HCT116 (cell line): ENCODE data around the gene CARD14. TPM values are rescaled to one million over a fixed set of nuclear protein-coding genes. Genes with fewer than 3 reads are reported as not detected.

Source experiments
- ATAC-seq: fragments of 200-7000 bp; cut with Tn5 transposase; 2 replicates; pipeline ENCODE4 v1.9.1; 2020; ENCODE audit warnings: mild to moderate bottlenecking, moderate library complexity
- BruUV-seq: library from RNA; stranded (reverse); fragments of 400-500 nt; replicated peaks from 2 replicates; lab custom pipeline; 2021; lab: Mats Ljungman, UMichigan
- CTCF ChIA-PET: fragments of 300-600 bp; sonication (Branson Sonifier 250); formaldehyde crosslinking; loops from one replicate; lab custom pipeline; 2021; ENCODE audit warnings: antibody characterized with exemption; lab: Charles Lee
- POLR2A ChIA-PET: fragments of 300-600, 350-600 bp; sonication (Branson Sonifier 250); formaldehyde crosslinking; loops from one replicate; lab custom pipeline; 2021; ENCODE audit warnings: antibody characterized with exemption; lab: Charles Lee
- RAD21 ChIA-PET, 2 experiments: fragments of 300-600 bp; sonication (Branson Sonifier 250); formaldehyde crosslinking; loops; one replicate each; lab custom pipeline; 2023; ENCODE audit warnings: low total read pairs in 2 of 2; ENCODE audit not compliant: uncharacterized antibody in 2 of 2, unreplicated experiment in 2 of 2, low non-redundant PET in 1 of 2; lab: Charles Lee
- DNase-seq: peaks from one replicate; pipeline ENCODE4 v3.0.0-alpha.2; 2010; ENCODE audit warnings: low read depth, low spot score
- H2AFZ ChIP-seq: fragments of 200-600 bp; shearing (Covaris generic), sonication (generic); 2 replicates; pipeline ENCODE4 v1.6.1; 2017; ENCODE audit warnings: low read depth, mixed run types, mixed read lengths, antibody characterized with exemption, low read length; ENCODE audit not compliant: poor library complexity, severe bottlenecking
- H3K27ac ChIP-seq: 2 replicates; pipeline ENCODE4 v1.5.1; 2012; ENCODE audit warnings: low read depth, low read length
- H3K27me3 ChIP-seq: fragments of 200-600 bp; sonication (generic); 2 replicates; pipeline ENCODE4 v1.6.1; 2016; ENCODE audit warnings: mixed run types, low read length, mixed read lengths; ENCODE audit not compliant: insufficient read depth
- H3K36me3 ChIP-seq, 2 experiments: fragments of 200-500 bp in 1 of 2; fragments of 200-600 bp in 1 of 2; sonication (Bioruptor generic) in 1 of 2; sonication (generic) in 1 of 2; 2 replicates each; pipeline versions ENCODE4 v1.5.1 to v1.6.1; 2014 to 2016; ENCODE audit warnings: low read length in 2 of 2, inconsistent platforms in 1 of 2, mixed read lengths in 1 of 2, mixed run types in 1 of 2; ENCODE audit not compliant: insufficient read depth in 2 of 2, control insufficient read depth in 1 of 2
- H3K4me1 ChIP-seq, 2 experiments: fragments of 200-600 bp in 1 of 2; sonication (generic) in 1 of 2; 2 replicates each; pipeline versions ENCODE4 v1.5.1 to v1.6.1; 2012 to 2017; ENCODE audit warnings: low read length in 2 of 2, inconsistent platforms in 1 of 2, mild to moderate bottlenecking in 1 of 2, mixed read lengths in 1 of 2, mixed run types in 1 of 2, moderate library complexity in 1 of 2; ENCODE audit not compliant: insufficient read depth in 2 of 2, control insufficient read depth in 1 of 2
- H3K4me2 ChIP-seq: fragments of 200-600 bp; sonication (generic); 2 replicates; pipeline ENCODE4 v1.6.1; 2017; ENCODE audit warnings: mixed run types, low read length, mixed read lengths
- H3K4me3 ChIP-seq, 2 experiments: fragments of 200-600 bp in 1 of 2; sonication (generic) in 1 of 2; replicated peaks in 1 of 2; 2 replicates each; pipeline ENCODE4 v1.5.1; 2011 to 2016; ENCODE audit warnings: low read length in 2 of 2, control low read depth in 1 of 2, low read depth in 1 of 2, mild to moderate bottlenecking in 1 of 2, mixed read lengths in 1 of 2, mixed run types in 1 of 2
- H3K79me2 ChIP-seq: fragments of 200-600 bp; sonication (generic); 2 replicates; pipeline ENCODE4 v1.6.1; 2017; ENCODE audit warnings: mild to moderate bottlenecking, mixed run types, low read length, moderate library complexity, mixed read lengths; ENCODE audit not compliant: insufficient read depth
- H3K9ac ChIP-seq: fragments of 200-600 bp; sonication (generic); 2 replicates; pipeline ENCODE4 v1.6.1; 2016; ENCODE audit warnings: low read length, mixed read lengths
- H3K9me2 ChIP-seq: fragments of 200-600 bp; sonication (generic), shearing (Covaris generic); 2 replicates; pipeline ENCODE4 v1.6.1; 2017; ENCODE audit warnings: mixed run types, mild to moderate bottlenecking, moderate library complexity; ENCODE audit not compliant: insufficient read depth
- H3K9me3 ChIP-seq, 2 experiments: fragments of 200-500 bp in 1 of 2; fragments of 200-600 bp in 1 of 2; sonication (Bioruptor generic) in 1 of 2; sonication (generic) in 1 of 2; 2 replicates each; pipeline ENCODE4 v1.6.1; 2014 to 2017; ENCODE audit warnings: low read length in 2 of 2, mixed read lengths in 2 of 2, inconsistent platforms in 1 of 2, low read depth in 1 of 2, mild to moderate bottlenecking in 1 of 2, mixed run types in 1 of 2, moderate library complexity in 1 of 2; ENCODE audit not compliant: control insufficient read depth in 1 of 2, insufficient read depth in 1 of 2
- H4K20me1 ChIP-seq: fragments of 200-600 bp; sonication (generic), shearing (Covaris generic); 2 replicates; pipeline ENCODE4 v1.6.1; 2017; ENCODE audit warnings: mixed run types, mild to moderate bottlenecking, moderate library complexity; ENCODE audit not compliant: insufficient read depth
- CEBPB ChIP-seq: IDR thresholded peaks from 2 replicates; pipeline ENCODE4 v1.6.1; 2012; ENCODE audit warnings: low read depth
- CTCF ChIP-seq, 3 experiments: fragments of 200-600 bp in 1 of 3; sonication (generic) in 1 of 3; IDR thresholded peaks in 2 of 3; conservative IDR thresholded peaks in 1 of 3; 2 replicates each; pipeline ENCODE4 v1.5.1; 2012 to 2017; ENCODE audit warnings: low read depth in 2 of 3, low read length in 2 of 3, antibody characterized with exemption in 1 of 3, borderline replicate concordance in 1 of 3, control low read depth in 1 of 3, mild to moderate bottlenecking in 1 of 3, mixed read lengths in 1 of 3, mixed run types in 1 of 3, moderate library complexity in 1 of 3; ENCODE audit not compliant: insufficient read depth in 1 of 3
- EGR1 ChIP-seq: IDR thresholded peaks from 2 replicates; pipeline ENCODE4 v1.6.1; 2012; ENCODE audit warnings: low read depth
- POLR2AphosphoS5 ChIP-seq: IDR thresholded peaks from 2 replicates; pipeline ENCODE4 v1.6.1; 2011; ENCODE audit warnings: mild to moderate bottlenecking, low read depth, low read length, moderate library complexity
- RAD21 ChIP-seq: IDR thresholded peaks from 2 replicates; pipeline ENCODE4 v1.6.1; 2012; ENCODE audit warnings: low read depth, mild to moderate bottlenecking
- TCF7L2 ChIP-seq: IDR thresholded peaks from 2 replicates; pipeline ENCODE4 v1.7.0; 2011; ENCODE audit warnings: borderline replicate concordance, inconsistent platforms; ENCODE audit not compliant: insufficient read depth, insufficient read length; ENCODE audit errors: extremely low read depth
- YY1 ChIP-seq: IDR thresholded peaks from 2 replicates; pipeline ENCODE4 v1.6.1; 2011; ENCODE audit warnings: low read length, low read depth, moderate library complexity, mild to moderate bottlenecking; ENCODE audit not compliant: insufficient replicate concordance; ENCODE audit errors: extremely low read depth
- ZBTB33 ChIP-seq: IDR thresholded peaks from 2 replicates; pipeline ENCODE4 v1.6.1; 2011; ENCODE audit warnings: mild to moderate bottlenecking, low read length, moderate library complexity; ENCODE audit not compliant: insufficient replicate concordance; ENCODE audit errors: extremely low read depth
- intact Hi-C: fragments of 100-400 bp; cut with micrococcal nuclease; formaldehyde crosslinking; loops from 2 replicates; pipeline ENCODE4 v1.10.0; 2022
- total RNA-seq: library from RNA; stranded (reverse); gene quantifications from one replicate; pipeline ENCODE4 v1.2.1, GENCODE V29; 2021; ENCODE audit not compliant: unreplicated experiment
- TF ChIP-seq, protein P1 (sequence below): IDR thresholded peaks from 2 replicates; pipeline ENCODE4 v1.6.1; 2012

Gene CARD14
- total RNA-seq, 1 experiment from 2014 or later = 0.25 TPM

DNA sequence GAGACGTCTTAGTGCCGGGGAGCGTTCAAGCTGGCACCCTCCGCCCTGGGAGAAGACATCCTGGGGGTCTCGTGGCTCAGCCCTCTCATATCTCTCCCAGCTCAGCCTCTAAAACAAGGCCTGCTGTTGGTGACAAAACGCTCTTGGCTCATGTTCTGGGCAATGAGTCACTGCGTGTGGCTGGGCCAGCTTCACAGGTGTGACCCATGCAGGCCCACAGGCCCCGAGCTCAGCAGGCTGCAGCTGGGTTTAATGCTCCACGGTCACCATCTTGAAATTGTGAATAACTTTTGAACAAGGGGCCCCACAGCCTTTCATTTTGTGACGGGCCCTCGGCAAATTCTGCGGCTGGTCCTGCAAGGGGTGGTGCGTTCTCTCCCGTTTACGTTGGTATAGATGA lies 46.0 kb upstream of the CARD14 start (continued):
- no peak for TF ChIP-seq TCF7L2
- TF ChIP-seq POLR2AphosphoS5 = no peak
- no peak for TF ChIP-seq CEBPB
- TF ChIP-seq, all 23 proteins: peak for 0

DNA sequence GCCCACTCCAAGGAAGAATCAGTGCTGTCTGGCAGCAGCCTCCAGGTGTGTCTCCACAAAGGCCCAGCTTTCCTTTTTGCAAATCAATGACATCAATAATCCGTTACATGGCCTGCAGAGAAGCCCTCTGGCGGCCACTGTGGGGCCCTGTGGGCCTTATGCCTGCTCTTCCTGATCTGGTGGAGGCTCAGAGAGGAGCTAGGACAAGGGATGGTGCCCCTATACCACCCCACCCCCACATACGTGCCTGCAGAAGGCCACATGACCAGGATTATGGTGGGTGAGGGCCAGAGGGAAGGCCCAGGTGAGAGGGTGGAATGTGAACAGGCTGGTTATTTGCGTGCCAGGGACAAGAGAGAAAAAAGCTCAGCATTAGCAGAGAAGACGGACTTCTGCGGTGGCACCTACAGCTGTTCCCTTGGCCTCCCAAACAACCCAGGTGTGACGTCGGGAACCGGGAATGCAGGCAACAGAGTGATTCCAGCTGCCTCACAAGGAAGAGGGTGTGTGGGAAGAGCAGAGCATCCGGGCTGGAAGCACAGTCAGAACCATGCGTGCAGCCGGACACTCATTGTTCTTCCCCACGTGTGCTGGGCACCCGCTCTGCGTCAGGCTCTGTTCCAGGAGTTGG lies 45.4 kb upstream of the CARD14 start:
- peak; percentile 92 for ATAC-seq
- no peak overlapping the region for H3K9ac ChIP-seq
- BruUV-seq = no TSS peak
- H3K9me3 ChIP-seq = no peaks in the 10 kb centered on the region
- no peak overlapping the region for H3K4me3 ChIP-seq
- ChIA-PET CTCF (interaction anchor here (0.6 to 2.7 kb wide), 18 partner anchors 9 to 451 kb away, joined by 3 to 25 read pairs (median 4); partner anchors contain the start of genes CBX8 and GAA), POLR2A (interaction anchor here (0.8 to 1.3 kb wide), 4 partner anchors 9 to 22 kb away, joined by 3 to 5 read pairs (median 4); no protein-coding TSS in a partner anchor)
- TF ChIP-seq RAD21 (peak; percentile 50), TCF7L2 (no peak), ZBTB33 (no peak), YY1 (no peak), CEBPB (no peak), EGR1 (no peak), CTCF (IDR thresholded peaks at IDR 0.05 in 2 of 3, conservative IDR thresholded peaks at IDR 0.05 in 1 of 3; ENCODE audit: borderline replicate concordance in 1 of 3, insufficient read depth in 1 of 3, low read depth in 2 of 3, low read length in 2 of 3) (peak; percentile 57 to 75 (median 69); a peak in 5 of 6 replicates)
- TF ChIP-seq, protein P1, sequence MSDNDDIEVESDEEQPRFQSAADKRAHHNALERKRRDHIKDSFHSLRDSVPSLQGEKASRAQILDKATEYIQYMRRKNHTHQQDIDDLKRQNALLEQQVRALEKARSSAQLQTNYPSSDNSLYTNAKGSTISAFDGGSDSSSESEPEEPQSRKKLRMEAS = no peak
- TF ChIP-seq, all 23 proteins: peak for 2
- Histone ChIP-seq H3K9me2 (no peaks in the 10 kb centered on the region), H3K27me3 (0 out of 2 replicates have a peak, but pooled peaks cover 6% of the 10 kb centered on the region), H3K79me2 (no peaks in the 10 kb centered on the region), H4K20me1 (no peaks in the 10 kb centered on the region), H2AFZ (peak overlapping the region; percentile 19), H3K27ac (no peak overlapping the region), H3K4me2 (no peak overlapping the region), H3K36me3 (no peaks in the 10 kb centered on the region), H3K4me1 (peaks cover 0 to 13% of the 10 kb centered on the region in 2 experiments; a peak in 1 of 4 replicates)
- RAD21 ChIA-PET = interaction anchor here (1.1 to 1.8 kb wide), 2 partner anchors 23 to 41 kb away, joined by 5 to 7 read pairs; partner anchors contain the start of gene GAA (in 1 of the 2)
- DNase-seq = peak; percentile 29
- intact Hi-C loops = loop anchor here (2.0 kb wide), 1 partner anchor 42 kb away; no protein-coding TSS in a partner anchor
